WTC11 (cell line): ENCODE measurements around the gene CD2AP. TPM values are rescaled to one million over a fixed set of nuclear protein-coding genes. Genes with fewer than 3 reads are reported as not detected.

Source experiments
- ATAC-seq: fragments of 200-7000 bp; cut with Tn5 transposase; 2 replicates; pipeline ENCODE4 v1.10.0; 2021; ENCODE audit warnings: mild to moderate bottlenecking, moderate library complexity
- CTCF ChIA-PET: fragments of 300-600 bp; sonication (Branson Sonifier 250); formaldehyde crosslinking; loops from one replicate; lab custom pipeline; 2021; ENCODE audit warnings: antibody characterized with exemption; lab: Charles Lee
- POLR2A ChIA-PET: fragments of 350-600 bp; sonication (Branson Sonifier 250); formaldehyde crosslinking; loops from one replicate; lab custom pipeline; 2021; ENCODE audit warnings: antibody characterized with exemption; lab: Charles Lee
- DNase-seq: peaks from one replicate; pipeline ENCODE4 v3.0.0; 2021; ENCODE audit warnings: low spot score
- H3K27ac Mint-ChIP-seq: 2 replicates; pipeline ENCODE4 v1.8.0; 2021; ENCODE audit warnings: mixed read lengths
- H3K27me3 Mint-ChIP-seq: 2 replicates; pipeline ENCODE4 v1.8.0; 2021; ENCODE audit warnings: low read depth, mild to moderate bottlenecking, moderate library complexity, mixed read lengths
- H3K36me3 Mint-ChIP-seq: 2 replicates; pipeline ENCODE4 v1.8.0; 2021; ENCODE audit warnings: mixed read lengths
- H3K4me1 Mint-ChIP-seq: 2 replicates; pipeline ENCODE4 v1.8.0; 2022; ENCODE audit warnings: mixed read lengths
- H3K4me3 Mint-ChIP-seq: 2 replicates; pipeline ENCODE4 v1.8.0; 2021; ENCODE audit warnings: mild to moderate bottlenecking, moderate library complexity, mixed read lengths
- H3K9me3 Mint-ChIP-seq: 2 replicates; pipeline ENCODE4 v1.8.0; 2021; ENCODE audit warnings: mixed read lengths
- AR ChIP-seq: fragments of 250-450 bp; sonication (Bioruptor Pico); IDR thresholded peaks from 2 replicates; pipeline ENCODE4 v1.9.0; 2021; ENCODE audit warnings: mild to moderate bottlenecking
- ATF1 ChIP-seq: sonication (generic); formaldehyde crosslinking; IDR thresholded peaks from 2 replicates; pipeline ENCODE4 v1.8.1; 2023; ENCODE audit warnings: mild to moderate bottlenecking, moderate library complexity, missing genetic modification reagents
- CBFB ChIP-seq: sonication (generic); formaldehyde crosslinking; IDR thresholded peaks from 2 replicates; pipeline ENCODE4 v1.8.1; 2022; ENCODE audit warnings: mild to moderate bottlenecking, low read depth, missing genetic modification reagents
- CREM ChIP-seq: sonication (generic); formaldehyde crosslinking; IDR thresholded peaks from 2 replicates; pipeline ENCODE4 v1.8.1; 2022; ENCODE audit warnings: mild to moderate bottlenecking, missing genetic modification reagents, moderate library complexity
- ELF4 ChIP-seq: sonication (generic); formaldehyde crosslinking; IDR thresholded peaks from 2 replicates; pipeline ENCODE4 v1.8.1; 2022; ENCODE audit warnings: low read depth, mild to moderate bottlenecking, moderate library complexity, missing genetic modification reagents
- GABPB1 ChIP-seq: sonication (generic); formaldehyde crosslinking; IDR thresholded peaks from 2 replicates; pipeline ENCODE4 v1.8.1; 2023; ENCODE audit warnings: mild to moderate bottlenecking, missing genetic modification reagents
- GTF2I ChIP-seq: fragments of 250-450 bp; sonication (Bioruptor Pico); conservative IDR thresholded peaks from 2 replicates; pipeline ENCODE4 v1.4.0; 2021; ENCODE audit warnings: mild to moderate bottlenecking
- IRF2 ChIP-seq: sonication (generic); formaldehyde crosslinking; IDR thresholded peaks from 2 replicates; pipeline ENCODE4 v1.8.0; 2022; ENCODE audit warnings: low read depth, missing genetic modification reagents, borderline replicate concordance
- KAT7 ChIP-seq: sonication (generic); formaldehyde crosslinking; IDR thresholded peaks from 2 replicates; pipeline ENCODE4 v1.8.1; 2023; ENCODE audit warnings: missing genetic modification reagents, mild to moderate bottlenecking, borderline replicate concordance
- NR1H2 ChIP-seq: sonication (generic); formaldehyde crosslinking; IDR thresholded peaks from 2 replicates; pipeline ENCODE4 v1.9.0; 2021; ENCODE audit warnings: mild to moderate bottlenecking, moderate library complexity, missing genetic modification reagents
- SOX15 ChIP-seq: fragments of 250-450 bp; sonication (Bioruptor Pico); IDR thresholded peaks from 2 replicates; pipeline ENCODE4 v1.9.0; 2021; ENCODE audit warnings: mild to moderate bottlenecking
- ZBTB21 ChIP-seq: sonication (generic); formaldehyde crosslinking; IDR thresholded peaks from 2 replicates; pipeline ENCODE4 v1.8.1; 2023; ENCODE audit warnings: mild to moderate bottlenecking, missing genetic modification reagents, borderline replicate concordance
- ZNF138 ChIP-seq: sonication (generic); formaldehyde crosslinking; conservative IDR thresholded peaks from 2 replicates; pipeline ENCODE4 v1.8.1; 2022; ENCODE audit warnings: mild to moderate bottlenecking, moderate library complexity, missing genetic modification reagents
- ZNF232 ChIP-seq: sonication (generic); formaldehyde crosslinking; IDR thresholded peaks from 2 replicates; pipeline ENCODE4 v1.8.0; 2022; ENCODE audit warnings: mild to moderate bottlenecking, missing genetic modification reagents
- ZNF281 ChIP-seq: sonication (generic); formaldehyde crosslinking; IDR thresholded peaks from 2 replicates; pipeline ENCODE4 v1.8.0; 2023; ENCODE audit warnings: mild to moderate bottlenecking, missing genetic modification reagents
- total RNA-seq: library from RNA; stranded (reverse); gene quantifications from 3 replicates; pipeline ENCODE4 v1.2.3, GENCODE V29; 2021
- TF ChIP-seq, protein P1 (sequence below): fragments of 250-450 bp; sonication (Bioruptor Pico); IDR thresholded peaks from 2 replicates; pipeline ENCODE4 v2.1.2; 2022; ENCODE audit warnings: mild to moderate bottlenecking, moderate library complexity
- TF ChIP-seq, protein P2 (sequence below): sonication (generic); formaldehyde crosslinking; IDR thresholded peaks from 2 replicates; pipeline ENCODE4 v1.8.1; 2022; ENCODE audit warnings: missing genetic modification reagents, borderline replicate concordance

Gene CD2AP
- total RNA-seq, 1 experiment from 2014 or later = 77.0 TPM

DNA sequence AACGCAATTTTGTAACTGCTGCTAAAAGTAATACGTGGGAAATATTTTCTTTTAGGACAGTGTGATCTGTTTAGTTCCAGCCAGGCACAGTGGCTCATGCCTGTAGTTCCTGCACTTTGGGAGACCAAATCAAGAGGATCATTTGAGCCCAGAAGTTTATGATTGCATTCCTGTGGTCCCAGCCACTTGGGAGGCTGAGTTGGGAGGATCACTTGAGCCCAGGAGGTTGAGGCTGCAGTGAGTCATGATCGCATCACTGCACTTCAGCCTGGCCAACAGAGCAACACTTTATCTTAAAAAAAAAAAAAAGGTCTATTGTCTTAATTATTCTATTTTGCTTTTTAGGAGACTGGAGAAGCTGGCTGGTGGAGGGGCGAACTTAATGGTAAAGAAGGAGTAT is 101.5 kb downstream of the CD2AP start:
- no peak for ATAC-seq
- no peak for DNase-seq
- Mint-ChIP-seq H3K4me1 (no peaks in the 10 kb centered on the region), H3K36me3 (peaks cover 49% of the 10 kb centered on the region), H3K4me3 (no peak overlapping the region), H3K9me3 (no peaks in the 10 kb centered on the region), H3K27me3 (no peaks in the 10 kb centered on the region), H3K27ac (no peak overlapping the region)
- ChIA-PET CTCF (no interaction called here), POLR2A (no interaction called here)
- TF ChIP-seq ZBTB21 (CRISPR knock-in tag) (no peak), NR1H2 (no peak), ELF4 (CRISPR knock-in tag) (no peak), ZNF138 (CRISPR knock-in tag) (no peak), GABPB1 (CRISPR knock-in tag) (no peak), CBFB (CRISPR knock-in tag) (no peak), ATF1 (no peak), AR (CRISPR knock-in tag) (no peak), KAT7 (CRISPR knock-in tag) (no peak)

GRCh38 chr6:47581591-47581990 is 104.0 kb downstream of the CD2AP start:
- Mint-ChIP-seq H3K27ac (no peak overlapping the region), H3K9me3 (no peaks in the 10 kb centered on the region), H3K4me1 (no peaks in the 10 kb centered on the region), H3K36me3 (peaks cover 59% of the 10 kb centered on the region), H3K27me3 (no peaks in the 10 kb centered on the region), H3K4me3 (no peak overlapping the region)
- no peak for DNase-seq
- ATAC-seq = no peak
- ChIA-PET POLR2A (no interaction called here), CTCF (no interaction called here)
- TF ChIP-seq GTF2I (CRISPR knock-in tag) (no peak), CREM (CRISPR knock-in tag) (no peak), ZNF281 (no peak), SOX15 (no peak), IRF2 (no peak), ZNF232 (CRISPR knock-in tag) (no peak)
- TF ChIP-seq, protein P1, sequence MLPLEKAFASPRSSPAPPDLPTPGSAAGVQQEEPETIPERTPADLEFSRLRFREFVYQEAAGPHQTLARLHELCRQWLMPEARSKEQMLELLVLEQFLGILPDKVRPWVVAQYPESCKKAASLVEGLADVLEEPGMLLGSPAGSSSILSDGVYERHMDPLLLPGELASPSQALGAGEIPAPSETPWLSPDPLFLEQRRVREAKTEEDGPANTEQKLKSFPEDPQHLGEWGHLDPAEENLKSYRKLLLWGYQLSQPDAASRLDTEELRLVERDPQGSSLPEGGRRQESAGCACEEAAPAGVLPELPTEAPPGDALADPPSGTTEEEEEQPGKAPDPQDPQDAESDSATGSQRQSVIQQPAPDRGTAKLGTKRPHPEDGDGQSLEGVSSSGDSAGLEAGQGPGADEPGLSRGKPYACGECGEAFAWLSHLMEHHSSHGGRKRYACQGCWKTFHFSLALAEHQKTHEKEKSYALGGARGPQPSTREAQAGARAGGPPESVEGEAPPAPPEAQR (CRISPR knock-in tag) = no peak
- TF ChIP-seq, protein P2, sequence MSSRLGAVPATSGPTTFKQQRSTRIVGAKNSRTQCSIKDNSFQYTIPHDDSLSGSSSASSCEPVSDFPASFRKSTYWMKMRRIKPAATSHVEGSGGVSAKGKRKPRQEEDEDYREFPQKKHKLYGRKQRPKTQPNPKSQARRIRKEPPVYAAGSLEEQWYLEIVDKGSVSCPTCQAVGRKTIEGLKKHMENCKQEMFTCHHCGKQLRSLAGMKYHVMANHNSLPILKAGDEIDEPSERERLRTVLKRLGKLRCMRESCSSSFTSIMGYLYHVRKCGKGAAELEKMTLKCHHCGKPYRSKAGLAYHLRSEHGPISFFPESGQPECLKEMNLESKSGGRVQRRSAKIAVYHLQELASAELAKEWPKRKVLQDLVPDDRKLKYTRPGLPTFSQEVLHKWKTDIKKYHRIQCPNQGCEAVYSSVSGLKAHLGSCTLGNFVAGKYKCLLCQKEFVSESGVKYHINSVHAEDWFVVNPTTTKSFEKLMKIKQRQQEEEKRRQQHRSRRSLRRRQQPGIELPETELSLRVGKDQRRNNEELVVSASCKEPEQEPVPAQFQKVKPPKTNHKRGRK (CRISPR knock-in tag) = no peak
